Measurements from ENCODE around the gene PRRC2A.

Gene PRRC2A

GRCh38 chr6:31631681-31632278, 11.3 kb downstream of the PRRC2A start (continued):
- TF ChIP-seq PRDM4 (tag by site-specific recombination; IDR thresholded peaks at IDR 0.05), result peak; percentile 83
- TF ChIP-seq GLIS2 (tag by site-specific recombination; IDR thresholded peaks at IDR 0.05), result 0 out of 2 replicates have a peak, but pooled peaks have one; percentile 11
- no peak for TF ChIP-seq ZFP69B (tag by site-specific recombination; IDR thresholded peaks at IDR 0.05)
- TF ChIP-seq GLI2 (tag by site-specific recombination; IDR thresholded peaks at IDR 0.05; ENCODE audit: borderline replicate concordance, low read depth), result no peak
- TF ChIP-seq ZNF140 (tag by site-specific recombination; IDR thresholded peaks at IDR 0.05), result no peak
- no peak for TF ChIP-seq MZF1 (tag by site-specific recombination; IDR thresholded peaks at IDR 0.05; ENCODE audit: borderline replicate concordance)

- TF ChIP-seq ZNF600 (tag by site-specific recombination; IDR thresholded peaks at IDR 0.05), result peak; percentile 44
- TF ChIP-seq ZNF501 (tag by site-specific recombination; IDR thresholded peaks at IDR 0.05), result no peak
- TF ChIP-seq HIC1 (tag by site-specific recombination; IDR thresholded peaks at IDR 0.05), result 0 out of 2 replicates have a peak, but pooled peaks have one; percentile 18
- TF ChIP-seq IKZF3 (tag by site-specific recombination; IDR thresholded peaks at IDR 0.05), result 0 out of 2 replicates have a peak, but pooled peaks have one; percentile 30
- 0 out of 2 replicates have a peak, but pooled peaks have one; percentile 12 for TF ChIP-seq HOXD13 (CRISPR knock-in tag; IDR thresholded peaks at IDR 0.05; ENCODE audit: borderline replicate concordance)
- H3K4me1 ChIP-seq (ENCODE audit: control insufficient read depth, insufficient read depth, low read length), result no peaks in the 10 kb centered on the region
- peaks cover 62 to 100% of the 10 kb centered on the region in 2 experiments for H3K36me3 ChIP-seq (ENCODE audit: control insufficient read depth in 2 of 2, insufficient read depth in 1 of 2, low read length in 2 of 2)
- H3K27ac ChIP-seq (ENCODE audit: extremely low read depth, low read depth, low read length), result peak overlapping the region; percentile 21; the same call in 1 of the 2 replicates
- ChIA-PET CTCF (no interaction called here), POLR2A (interaction anchor here (1.0 to 11.0 kb wide), 3 partner anchors 6 to 183 kb away, joined by 3 to 123 read pairs (median 76); partner anchors contain the start of genes BAG6, HSPA1A and HSPA1L)
- no peaks in the 10 kb centered on the region for H3K9me3 ChIP-seq (ENCODE audit: control insufficient read depth, insufficient read depth, low read depth, low read length)
- no peak overlapping the region for H3K4me3 ChIP-seq (ENCODE audit: low read depth, low read length)
These were observed 11.9 kb downstream of the PRRC2A start for GRCh38 chr6:31632279-31632946.

- POLR2A ChIA-PET, result interaction anchor here (0.9 to 11.0 kb wide), 4 partner anchors 7 to 182 kb away, joined by 3 to 123 read pairs (median 40); partner anchors contain the start of genes BAG6, HSPA1A and HSPA1L
- TF ChIP-seq WT1 (tag by site-specific recombination; IDR thresholded peaks at IDR 0.05) (no peak), ZBTB48 (tag by site-specific recombination; IDR thresholded peaks at IDR 0.05) (peak; percentile 43; the same call in 1 of the 2 replicates)
- CTCF ChIA-PET, result interaction anchor here (1.2 kb wide), 1 partner anchor 11 kb away, joined by 3 read pairs; no protein-coding TSS in a partner anchor
- Histone ChIP-seq H3K27ac (ENCODE audit: extremely low read depth, low read depth, low read length) (no peak overlapping the region; the same call in 1 of the 2 replicates), H3K36me3 (ENCODE audit: control insufficient read depth in 2 of 2, insufficient read depth in 1 of 2, low read length in 2 of 2) (peaks cover 55 to 97% of the 10 kb centered on the region in 2 experiments), H3K9me3 (ENCODE audit: control insufficient read depth, insufficient read depth, low read depth, low read length) (no peaks in the 10 kb centered on the region), H3K4me3 (ENCODE audit: low read depth, low read length) (no peak overlapping the region), H3K4me1 (ENCODE audit: control insufficient read depth, insufficient read depth, low read length) (no peaks in the 10 kb centered on the region)
These were observed 12.9 kb downstream of the PRRC2A start for GRCh38 chr6:31633447-31633846.

- no peak overlapping the region for H3K27ac ChIP-seq (ENCODE audit: extremely low read depth, low read depth, low read length)
- TF ChIP-seq ZNF510 (tag by site-specific recombination; IDR thresholded peaks at IDR 0.05; ENCODE audit: insufficient replicate concordance) (no peak), BCL11A (tag by site-specific recombination; IDR thresholded peaks at IDR 0.05; ENCODE audit: low read depth) (no peak), OSR2 (tag by site-specific recombination; IDR thresholded peaks at IDR 0.05) (no peak), IKZF3 (tag by site-specific recombination; IDR thresholded peaks at IDR 0.05) (0 out of 2 replicates have a peak, but pooled peaks have one; percentile 10), ZNF837 (tag by site-specific recombination; IDR thresholded peaks at IDR 0.05) (no peak), YY2 (tag by site-specific recombination; IDR thresholded peaks at IDR 0.05) (no peak), ZBTB17 (tag by site-specific recombination; IDR thresholded peaks at IDR 0.05) (no peak; the same call in 1 of the 2 replicates)
- H3K9me3 ChIP-seq (ENCODE audit: control insufficient read depth, insufficient read depth, low read depth, low read length), result no peaks in the 10 kb centered on the region
- ChIA-PET CTCF (interaction anchor here (1.1 to 1.2 kb wide), 2 partner anchors 12 to 17 kb away, joined by 3 read pairs; no protein-coding TSS in a partner anchor), POLR2A (interaction anchor here (0.5 to 11.0 kb wide), 5 partner anchors 8 to 193 kb away, joined by 4 to 123 read pairs (median 7); partner anchors contain the start of genes BAG6 and HSPA1B)
- no peak overlapping the region for H3K4me3 ChIP-seq (ENCODE audit: low read depth, low read length)
- H3K36me3 ChIP-seq (ENCODE audit: control insufficient read depth in 2 of 2, insufficient read depth in 1 of 2, low read length in 2 of 2), result peaks cover 54 to 96% of the 10 kb centered on the region in 2 experiments
- H3K4me1 ChIP-seq (ENCODE audit: control insufficient read depth, insufficient read depth, low read length), result no peaks in the 10 kb centered on the region
These were observed 13.6 kb downstream of the PRRC2A start for GRCh38 chr6:31634131-31634530.
